CD4-positive, alpha-beta T cell (primary cell): ENCODE data around the gene FEN1. TPM values are rescaled to one million over a fixed set of nuclear protein-coding genes. Genes with fewer than 3 reads are reported as not detected.

Experiments
- ATAC-seq: fragments of 200-7000 bp; cut with Tn5 transposase; one replicate; pipeline ENCODE4 v1.10.0; 2022; ENCODE audit warnings: mild to moderate bottlenecking; ENCODE audit not compliant: poor library complexity
- CTCF ChIA-PET: fragments of 350-600 bp; sonication (Branson Sonifier 250); formaldehyde crosslinking; loops from one replicate; lab custom pipeline; 2021; ENCODE audit warnings: antibody characterized with exemption, inconsistent platforms; lab: Charles Lee
- POLR2A ChIA-PET: fragments of 350-600 bp; sonication (Branson Sonifier 250); formaldehyde crosslinking; loops from one replicate; lab custom pipeline; 2021; ENCODE audit warnings: antibody characterized with exemption, inconsistent platforms; lab: Charles Lee
- DNase-seq, 14 experiments: peaks; one replicate each; pipeline ENCODE4 v3.0.0-alpha.2; 2013 to 2020; ENCODE audit warnings: mixed read lengths in 2 of 14
- H3K27ac ChIP-seq, 2 donors: one replicate each; pipeline versions ENCODE4 v1.5.1 to v1.7.0; 2013; ENCODE audit warnings: low read length in 2 of 2, low read depth in 1 of 2, mild to moderate bottlenecking in 1 of 2
- H3K27me3 ChIP-seq, 2 experiments: 1 replicate in 1 of 2; 2 replicates in 1 of 2; pipeline versions ENCODE4 v1.6.1 to v1.7.0; 2013; ENCODE audit warnings: low read length in 2 of 2, control low read depth in 1 of 2, mild to moderate bottlenecking in 1 of 2, moderate library complexity in 1 of 2; ENCODE audit not compliant: insufficient read depth in 2 of 2, control insufficient read depth in 1 of 2
- H3K36me3 ChIP-seq: one replicate; pipeline ENCODE4 v1.6.1; 2013; ENCODE audit warnings: low read length, control low read depth; ENCODE audit not compliant: insufficient read depth
- H3K4me1 ChIP-seq: one replicate; pipeline ENCODE4 v1.6.1; 2013; ENCODE audit warnings: low read length, control low read depth; ENCODE audit not compliant: insufficient read depth
- H3K4me3 ChIP-seq: one replicate; pipeline ENCODE4 v1.5.1; 2013; ENCODE audit warnings: mild to moderate bottlenecking, low read length, moderate library complexity
- H3K9me3 ChIP-seq, 2 experiments: 1 replicate in 1 of 2; 2 replicates in 1 of 2; pipeline versions ENCODE4 v1.6.1 to v1.7.0; 2013; ENCODE audit warnings: low read length in 2 of 2, mild to moderate bottlenecking in 2 of 2, control low read depth in 1 of 2, moderate library complexity in 1 of 2; ENCODE audit not compliant: control insufficient read depth in 1 of 2, insufficient read depth in 1 of 2
- H3K27ac Mint-ChIP-seq: one replicate; pipeline ENCODE4 v1.8.0; 2020; ENCODE audit warnings: mixed read lengths
- H3K27me3 Mint-ChIP-seq: one replicate; pipeline ENCODE4 v1.8.0; 2021; ENCODE audit warnings: mixed read lengths
- H3K36me3 Mint-ChIP-seq: one replicate; pipeline ENCODE4 v1.8.0; 2021; ENCODE audit warnings: low read depth, mixed read lengths
- H3K4me1 Mint-ChIP-seq: one replicate; pipeline ENCODE4 v1.8.0; 2021; ENCODE audit warnings: low read depth, mixed read lengths
- H3K4me3 Mint-ChIP-seq: one replicate; pipeline ENCODE4 v1.8.0; 2020; ENCODE audit warnings: mild to moderate bottlenecking, mixed read lengths
- H3K9me3 Mint-ChIP-seq: one replicate; pipeline ENCODE4 v1.8.0; 2020; ENCODE audit warnings: mixed read lengths
- CTCF ChIP-seq: fragments of 200-600 bp; IDR thresholded peaks from one replicate; pipeline ENCODE4 v1.8.0; 2022; ENCODE audit warnings: antibody characterized with exemption, mild to moderate bottlenecking
- intact Hi-C, 2 experiments: fragments of 100-400 bp; cut with DNase I in 1 of 2; cut with micrococcal nuclease in 1 of 2; formaldehyde crosslinking; loops; one replicate each; pipeline versions ENCODE4 v1.15.1 to v1.9.0; 2023 to 2025; cut with DNase I, micrococcal nuclease
- total RNA-seq, 174 experiments: library from RNA in 2 of 174; stranded (reverse) in 2 of 174; gene quantifications; one replicate each; pipeline ENCODE4 v1.2.3 and lab custom pipeline; 2021 to 2026

FEN1 gene
- total RNA-seq, 2 experiments from 2014 or later, result 7.5 to 9.1 TPM

GRCh38 chr11:61816736-61817455, 24.2 kb downstream of the FEN1 start, which contains the start of gene FADS1:
Gene FADS1, minus strand, starts transcription at chr11:61817003. Its CDS starts 74 bp downstream, at chr11:61816929.
- peaks cover 13% of the 10 kb centered on the region for H3K4me1 Mint-ChIP-seq
- H3K27ac Mint-ChIP-seq, result no peak within 1 kb of the TSS
- peaks cover 59% of the 10 kb centered on the region for H3K27me3 Mint-ChIP-seq
- Histone ChIP-seq H3K4me1 (peaks cover 26% of the 10 kb centered on the region), H3K27ac (no peak within 1 kb of the TSS), H3K36me3 (no peaks in the 10 kb centered on the region), H3K27me3 (peaks cover 19 to 31% of the 10 kb centered on the region in 2 experiments), H3K4me3 (peak within 1 kb of the TSS; percentile 71), H3K9me3 (peaks cover 0 to 7% of the 10 kb centered on the region in 2 experiments)
- intact Hi-C loops, result no loop called here
- peak within 1 kb of the TSS; percentile 89 for H3K4me3 Mint-ChIP-seq
- ChIA-PET POLR2A (interaction anchor here (1.4 kb wide), 1 partner anchor 20 kb away, joined by 6 read pairs; no protein-coding TSS in a partner anchor), CTCF (interaction anchor here (0.7 to 6.7 kb wide), 4 partner anchors 9 to 291 kb away, joined by 3 to 50 read pairs (median 10); partner anchors contain the start of gene FADS2)
- no peaks in the 10 kb centered on the region for H3K9me3 Mint-ChIP-seq
- no peaks in the 10 kb centered on the region for H3K36me3 Mint-ChIP-seq
- peak; percentile 67 for TF ChIP-seq CTCF
- ATAC-seq (peak; percentile 64), DNase-seq (peak; percentile 38 to 87 (median 58))

GRCh38 chr11:61817471-61818202, 24.9 kb downstream of the FEN1 start:
- no peak for ATAC-seq
- H3K4me1 Mint-ChIP-seq, result peaks cover 13% of the 10 kb centered on the region
- no peaks in the 10 kb centered on the region for H3K9me3 Mint-ChIP-seq
- intact Hi-C loops, result no loop called here
- H3K36me3 Mint-ChIP-seq, result no peaks in the 10 kb centered on the region
- Histone ChIP-seq H3K9me3 (peaks cover 0 to 7% of the 10 kb centered on the region in 2 experiments), H3K4me3 (peak overlapping the region; percentile 71), H3K27ac (no peak overlapping the region), H3K27me3 (peaks cover 19 to 31% of the 10 kb centered on the region in 2 experiments), H3K4me1 (peaks cover 26% of the 10 kb centered on the region), H3K36me3 (no peaks in the 10 kb centered on the region)
- H3K4me3 Mint-ChIP-seq, result peak overlapping the region; percentile 72
- DNase-seq, result no peak
- CTCF ChIA-PET, result interaction anchor here (0.9 to 6.7 kb wide), 4 partner anchors 11 to 265 kb away, joined by 3 to 50 read pairs (median 11); partner anchors contain the start of gene FADS2
- TF ChIP-seq CTCF, result no peak
- H3K27me3 Mint-ChIP-seq, result peaks cover 54% of the 10 kb centered on the region
- POLR2A ChIA-PET, result interaction anchor here (1.3 to 1.4 kb wide), 2 partner anchors 21 to 150 kb away, joined by 3 to 6 read pairs; partner anchors contain the start of gene FTH1
- H3K27ac Mint-ChIP-seq, result no peak overlapping the region

GRCh38 chr11:61820174-61820573, 27.5 kb downstream of the FEN1 start:
- CTCF ChIA-PET, result interaction anchor here (1.0 kb wide), 1 partner anchor 23 kb away, joined by 3 read pairs; no protein-coding TSS in a partner anchor
- Mint-ChIP-seq H3K4me3 (no peak overlapping the region), H3K27me3 (peaks cover 42% of the 10 kb centered on the region), H3K36me3 (no peaks in the 10 kb centered on the region), H3K9me3 (no peaks in the 10 kb centered on the region), H3K27ac (no peak overlapping the region), H3K4me1 (peaks cover 11% of the 10 kb centered on the region)
- intact Hi-C loops, result no loop called here
- DNase-seq (no peak), ATAC-seq (no peak)
- Histone ChIP-seq H3K9me3 (no peaks in the 10 kb centered on the region), H3K27me3 (peaks cover 18 to 19% of the 10 kb centered on the region in 2 experiments), H3K36me3 (no peaks in the 10 kb centered on the region), H3K4me3 (no peak overlapping the region), H3K4me1 (peaks cover 20% of the 10 kb centered on the region), H3K27ac (no peak overlapping the region)
- POLR2A ChIA-PET, result no interaction called here
- TF ChIP-seq CTCF, result no peak
